ENCODE results near the gene DGCR2.
"Not testable (repeated sequence)": the region's sequence is repeated elsewhere in the genome, so short reads cannot be mapped to it uniquely, and the experiment has no call there.

Gene DGCR2

DNA sequence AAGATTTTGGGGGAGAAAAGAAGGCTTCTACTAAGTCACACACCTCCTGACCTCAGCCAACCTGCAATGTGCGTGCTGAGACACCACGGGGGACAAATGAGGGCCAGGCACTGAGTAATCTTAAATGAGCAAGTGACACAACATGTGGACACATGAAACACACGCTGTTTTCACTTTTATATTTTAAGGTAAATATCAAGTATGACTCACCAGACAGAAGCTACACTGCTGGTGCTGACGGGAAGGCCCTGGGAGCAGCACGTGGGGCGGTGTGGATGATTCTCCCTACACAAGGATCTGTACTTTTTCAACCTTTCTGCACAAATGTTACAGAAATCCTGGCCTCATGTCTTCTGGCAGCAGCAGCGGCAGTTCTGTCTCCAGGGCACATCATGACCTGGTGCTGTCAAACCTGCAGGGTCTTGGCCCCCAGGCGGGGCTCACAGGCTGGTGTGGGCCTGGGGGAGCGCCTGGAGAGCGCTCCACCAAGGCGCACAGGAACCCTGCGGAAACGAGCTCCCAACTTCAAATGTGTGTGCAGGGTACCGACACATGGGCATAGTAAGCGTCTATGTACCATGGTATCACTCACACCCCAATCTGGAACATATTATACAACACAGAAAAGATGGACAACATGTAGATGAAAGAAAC is 61.7 kb downstream of the DGCR2 start:
- no peak for DNase-seq (ENCODE audit: low spot score)

DNA sequence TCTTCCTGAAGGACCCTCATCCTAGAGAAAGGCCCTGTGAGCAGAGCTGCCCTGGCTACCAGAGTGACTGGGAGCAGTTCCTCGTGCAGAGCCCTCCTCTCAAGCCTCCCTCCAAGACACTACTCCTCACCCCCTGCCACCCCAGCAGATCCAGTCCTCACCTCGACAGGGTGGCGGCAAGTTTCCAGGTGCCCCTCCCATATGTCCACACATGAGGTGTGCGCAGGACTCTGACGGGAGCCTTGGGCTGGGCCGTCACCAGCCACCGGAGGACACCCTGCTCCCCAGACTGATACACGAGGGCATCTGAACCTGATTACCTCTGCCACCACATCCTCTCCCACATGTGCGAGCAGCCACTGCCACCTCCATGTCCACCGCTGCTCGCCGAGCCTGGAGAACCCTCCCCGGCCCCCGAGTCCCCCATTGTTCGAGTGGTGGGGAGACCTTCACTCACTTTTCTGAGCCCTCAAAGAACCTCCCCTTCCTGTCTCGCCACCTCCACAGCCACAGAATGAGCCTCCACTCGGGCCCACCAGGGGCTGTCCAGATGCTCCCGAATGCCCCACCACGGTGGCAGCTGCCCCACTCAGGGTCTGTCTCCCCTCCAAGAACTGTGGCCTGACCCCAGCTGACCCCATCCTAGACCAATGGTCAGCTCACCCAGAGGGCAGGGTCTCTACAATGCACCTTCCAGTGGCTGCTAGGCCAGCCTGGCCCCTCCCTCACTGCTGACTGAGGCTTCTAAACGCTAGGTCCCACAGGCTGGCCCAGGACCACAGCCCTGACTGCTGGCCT is 62.5 kb downstream of the DGCR2 start:
- no peak for DNase-seq (ENCODE audit: low spot score)

DNA sequence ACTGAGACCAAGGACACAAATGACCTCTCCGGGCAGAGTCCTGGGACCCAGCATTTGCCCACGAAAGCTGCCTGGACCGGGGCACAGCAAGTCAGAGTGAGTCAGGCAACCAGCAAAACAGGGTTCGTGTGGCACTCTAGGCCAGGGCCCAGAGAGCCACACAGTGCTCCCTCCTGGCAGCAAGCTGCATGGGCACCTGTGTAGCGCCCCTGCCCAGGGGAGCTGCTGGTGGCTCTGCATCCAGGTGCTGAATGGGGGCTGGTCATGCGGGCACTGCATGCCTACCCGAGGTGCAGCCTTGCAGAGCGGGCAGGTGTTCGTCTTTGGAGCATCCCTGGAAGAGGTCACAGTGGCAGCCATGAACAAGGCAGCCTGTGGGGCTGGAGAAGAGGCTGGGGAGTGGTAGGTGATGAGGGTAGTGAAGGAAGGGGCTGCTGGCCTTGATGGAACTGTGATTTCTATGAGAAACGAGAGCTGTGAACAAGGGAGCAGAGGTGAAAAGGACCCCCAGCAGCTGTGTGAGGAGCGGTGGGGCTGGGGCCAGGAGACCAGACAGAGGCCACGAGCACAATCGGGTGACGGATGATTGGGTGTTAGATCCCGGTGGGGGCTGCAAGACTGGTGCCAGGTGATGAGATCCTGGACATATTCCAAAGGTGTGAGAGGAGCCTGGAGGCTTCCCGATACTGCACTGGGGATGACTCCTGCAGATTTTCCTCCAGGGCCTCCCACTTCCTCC is 63.3 kb downstream of the DGCR2 start:
- DNase-seq (ENCODE audit: low spot score) = no peak

DNA sequence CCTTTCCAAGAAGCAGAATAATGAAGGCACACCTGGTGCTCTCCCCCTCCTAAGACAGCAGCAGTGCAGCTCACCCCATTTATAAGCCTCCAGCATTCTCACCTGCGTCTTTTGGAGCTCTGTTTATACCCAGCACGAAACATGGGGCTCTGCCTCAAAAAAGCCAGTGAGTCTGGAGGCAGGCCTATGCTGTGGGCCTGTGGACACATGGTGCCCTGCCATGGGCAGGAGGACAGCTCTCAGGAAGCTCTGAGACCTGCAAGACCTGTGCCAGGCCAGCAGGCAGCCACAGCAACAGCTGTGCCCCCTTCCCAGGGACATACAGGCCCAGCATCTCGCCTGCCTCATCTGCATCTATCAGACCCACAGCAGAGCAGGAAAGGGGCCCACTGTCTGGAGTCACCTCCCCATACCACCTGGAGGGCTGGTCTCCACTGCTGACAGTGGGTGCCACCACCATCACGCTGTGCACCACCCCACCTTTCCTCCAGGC is 64.2 kb downstream of the DGCR2 start:
- DNase-seq (ENCODE audit: low spot score) = no peak

DNA sequence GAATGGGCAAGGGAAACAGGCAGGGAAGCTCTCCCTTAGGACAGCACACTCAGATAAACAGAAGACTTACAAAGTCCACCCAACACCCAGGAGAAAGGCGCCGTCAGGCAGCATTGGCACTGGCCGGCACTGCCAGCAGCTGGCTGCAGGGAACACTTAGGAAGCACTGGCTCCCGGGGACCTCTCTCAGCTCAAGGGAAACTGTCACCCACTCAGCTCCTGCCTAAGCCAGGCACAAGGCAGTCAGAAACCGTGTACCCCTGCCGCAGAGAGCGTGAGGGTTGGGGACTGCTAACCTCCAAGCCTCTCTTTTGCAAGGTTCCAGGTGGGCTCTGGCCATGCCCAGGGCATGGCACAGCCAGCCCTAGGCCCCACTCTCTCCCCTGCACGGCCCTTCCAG is 64.7 kb downstream of the DGCR2 start:
- no peak for DNase-seq (ENCODE audit: low spot score)

DNA sequence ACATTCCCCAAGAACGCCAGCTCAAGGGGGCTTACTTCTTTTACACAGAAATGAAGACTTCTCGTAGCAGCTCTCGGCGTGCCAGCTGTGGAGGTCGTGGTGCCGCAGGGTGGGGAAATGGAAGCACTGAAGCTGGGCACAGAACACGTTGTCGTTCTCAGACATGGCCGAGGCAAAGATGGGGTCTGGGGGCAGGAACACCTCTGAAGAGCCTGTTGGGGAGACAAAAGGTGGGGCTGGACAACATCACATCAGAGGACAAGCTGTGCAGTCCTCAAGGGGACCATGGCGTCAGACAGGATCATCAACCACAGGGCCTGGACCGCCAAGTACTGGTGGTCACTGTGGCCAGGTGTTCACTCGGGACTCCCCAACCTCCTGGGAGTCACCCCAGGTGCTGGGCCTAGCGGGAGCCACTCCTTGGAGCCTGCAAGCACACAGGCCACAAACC is 65.2 kb downstream of the DGCR2 start:
- no peak for DNase-seq (ENCODE audit: low spot score)

DNA sequence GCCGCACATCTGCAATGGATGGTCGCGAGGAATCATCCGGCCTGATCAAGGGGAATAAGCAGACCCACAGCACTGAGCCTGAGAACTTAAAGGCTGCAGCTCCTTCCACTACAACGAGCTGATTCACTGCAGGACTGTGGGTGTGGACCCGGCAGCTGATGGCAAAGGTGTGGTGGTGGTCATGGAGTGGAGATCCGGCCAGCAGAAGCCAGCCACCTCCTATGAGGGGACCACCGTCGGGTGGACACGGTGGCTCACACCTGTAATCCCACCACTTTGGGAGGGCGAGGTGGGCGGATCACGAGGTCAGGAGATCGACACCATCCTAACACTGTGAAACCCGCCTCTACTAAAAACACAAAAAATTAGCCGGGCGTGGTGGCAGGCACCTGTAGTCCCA is 66.4 kb downstream of the DGCR2 start:
- DNase-seq (ENCODE audit: low spot score) = no peak

DNA sequence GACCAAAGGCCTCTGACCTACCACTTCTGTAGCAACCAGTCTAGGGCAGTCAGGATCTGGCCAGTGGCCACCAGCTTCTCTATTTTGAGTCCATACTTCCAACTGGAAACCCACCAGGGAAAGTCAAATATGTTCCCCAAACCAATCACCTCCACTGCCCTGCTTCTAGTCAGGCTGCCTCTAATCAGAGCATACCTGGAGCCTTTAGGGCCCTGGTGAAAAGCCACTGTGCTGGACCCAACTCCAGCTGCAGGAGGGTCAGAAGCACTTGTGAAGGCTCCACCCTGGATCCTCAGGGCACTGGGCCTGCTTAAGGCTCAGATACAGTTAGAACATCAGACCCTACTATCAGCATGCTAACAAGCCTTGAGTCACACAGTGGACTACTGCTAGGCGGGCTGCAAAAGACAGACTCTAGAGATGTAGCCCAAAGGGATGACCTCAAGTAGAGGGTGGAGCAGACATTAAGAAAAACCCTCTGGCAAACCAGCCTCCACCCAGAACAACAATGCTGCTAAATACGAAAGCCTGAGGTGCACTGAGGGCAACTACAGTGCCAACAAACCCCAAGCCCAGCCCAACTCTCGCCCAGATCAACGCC is 69.2 kb downstream of the DGCR2 start:
- no peak for DNase-seq (ENCODE audit: low spot score)

DNA sequence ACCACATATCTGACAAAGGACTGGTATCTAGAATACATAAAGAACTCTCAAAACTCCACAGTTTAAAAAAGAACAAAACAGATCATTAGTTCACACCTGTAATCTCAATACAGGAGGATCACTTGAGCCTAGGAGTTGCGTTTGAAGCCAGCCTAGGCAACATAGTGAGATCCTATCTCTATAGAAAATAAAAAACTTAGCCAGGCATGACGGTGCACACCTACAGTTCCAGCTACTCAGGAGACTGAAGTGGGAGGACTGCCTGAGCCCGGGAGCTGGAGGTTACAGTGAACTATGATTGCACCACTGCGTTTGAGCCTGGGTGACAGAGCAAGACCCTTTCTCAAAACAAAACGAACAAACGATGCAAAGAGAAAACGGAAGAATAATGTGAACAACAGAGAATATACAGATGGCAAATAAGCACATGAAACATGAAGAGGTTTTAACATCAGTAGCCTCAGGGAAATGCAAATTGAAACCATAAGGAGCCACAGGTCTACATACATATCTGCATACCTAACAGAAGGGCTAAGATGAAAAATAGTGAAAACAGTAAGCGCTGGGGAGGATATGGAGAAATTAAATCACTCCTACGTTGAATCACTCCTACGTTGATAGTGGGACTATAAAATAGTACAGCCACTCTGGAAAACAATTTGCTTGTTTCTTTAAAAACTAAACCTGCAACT is 70.7 kb downstream of the DGCR2 start:
- DNase-seq (ENCODE audit: low spot score) = no peak

DNA sequence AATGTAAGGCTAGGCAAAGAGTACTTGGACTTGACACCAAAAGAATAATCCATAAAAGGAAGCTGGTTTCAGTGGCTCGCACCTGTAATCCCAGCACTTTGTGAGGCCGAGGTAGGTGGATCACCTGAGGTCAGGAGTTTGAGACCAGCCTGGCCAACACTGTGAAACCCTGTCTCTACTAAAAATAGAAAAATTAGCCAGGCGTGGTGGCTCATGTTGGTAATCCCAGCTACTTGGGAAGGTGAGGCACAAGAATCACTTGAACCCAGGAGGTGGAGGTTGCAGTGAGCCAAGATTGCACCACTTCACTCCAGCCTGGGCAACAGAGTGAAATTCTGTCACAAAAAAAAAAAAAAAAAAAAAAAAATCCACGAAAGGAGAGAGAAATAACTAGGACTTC is 71.4 kb downstream of the DGCR2 start:
- not testable (repeated sequence) for DNase-seq (ENCODE audit: low spot score)

DNA sequence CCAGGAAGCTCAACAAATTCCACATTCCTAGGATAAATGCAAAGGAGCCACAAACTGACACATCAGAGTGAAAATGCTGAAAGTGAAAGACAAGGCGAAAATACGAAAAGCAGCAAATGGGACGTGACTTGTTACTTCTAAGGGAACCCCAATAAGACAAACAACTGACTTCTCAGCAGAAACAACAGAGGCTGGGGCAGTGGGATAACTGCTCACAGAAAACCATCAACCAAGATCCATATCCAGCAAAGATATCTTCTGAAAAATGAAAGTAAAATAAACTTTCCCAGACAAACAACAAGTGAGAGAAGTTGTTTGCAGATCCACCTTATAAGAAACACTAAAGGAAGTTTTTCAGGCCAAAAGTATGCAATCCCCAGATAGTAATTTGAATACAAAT is 72.1 kb downstream of the DGCR2 start:
- no peak for DNase-seq (ENCODE audit: low spot score)

DNA sequence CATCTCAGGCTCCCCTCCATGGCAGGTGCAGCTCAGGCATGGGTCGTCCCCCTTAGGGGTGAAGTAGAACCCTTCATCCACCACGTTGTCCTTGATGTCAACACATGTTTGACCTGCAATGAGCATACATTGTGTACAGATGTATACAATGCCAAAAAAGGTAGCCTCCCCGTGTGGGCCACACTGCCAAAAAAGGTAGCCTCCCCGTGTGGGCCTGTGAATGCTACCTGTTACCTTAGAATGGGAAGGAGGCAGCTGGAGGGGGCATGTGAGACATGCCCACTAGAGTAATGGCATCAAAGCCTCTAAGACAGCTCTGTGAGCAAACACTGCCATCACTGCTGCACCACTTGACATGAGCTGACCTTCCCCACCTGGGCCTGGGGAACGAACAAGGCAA is 73.7 kb downstream of the DGCR2 start:
- DNase-seq (ENCODE audit: low spot score) = no peak

DNA sequence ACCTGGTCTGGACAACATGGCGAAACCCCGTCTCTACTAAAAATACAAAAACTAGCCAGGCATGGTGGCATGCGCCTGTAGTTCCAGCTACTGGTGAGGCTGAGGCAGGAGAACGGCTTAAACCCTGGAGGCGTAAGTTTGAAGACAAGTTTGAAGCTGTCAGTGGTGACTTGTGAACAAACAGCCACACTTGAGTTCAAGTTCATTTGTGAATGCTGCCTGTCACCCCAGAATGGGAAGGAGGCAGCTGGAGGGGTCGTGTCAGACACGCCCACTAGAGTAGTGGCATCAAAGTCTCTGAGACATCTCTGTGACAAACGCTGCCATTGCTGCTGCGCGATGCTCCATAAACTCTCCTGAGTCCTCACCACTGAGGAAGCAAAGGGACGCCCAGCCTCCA is 74.2 kb downstream of the DGCR2 start:
- DNase-seq (ENCODE audit: low spot score) = no peak

DNA sequence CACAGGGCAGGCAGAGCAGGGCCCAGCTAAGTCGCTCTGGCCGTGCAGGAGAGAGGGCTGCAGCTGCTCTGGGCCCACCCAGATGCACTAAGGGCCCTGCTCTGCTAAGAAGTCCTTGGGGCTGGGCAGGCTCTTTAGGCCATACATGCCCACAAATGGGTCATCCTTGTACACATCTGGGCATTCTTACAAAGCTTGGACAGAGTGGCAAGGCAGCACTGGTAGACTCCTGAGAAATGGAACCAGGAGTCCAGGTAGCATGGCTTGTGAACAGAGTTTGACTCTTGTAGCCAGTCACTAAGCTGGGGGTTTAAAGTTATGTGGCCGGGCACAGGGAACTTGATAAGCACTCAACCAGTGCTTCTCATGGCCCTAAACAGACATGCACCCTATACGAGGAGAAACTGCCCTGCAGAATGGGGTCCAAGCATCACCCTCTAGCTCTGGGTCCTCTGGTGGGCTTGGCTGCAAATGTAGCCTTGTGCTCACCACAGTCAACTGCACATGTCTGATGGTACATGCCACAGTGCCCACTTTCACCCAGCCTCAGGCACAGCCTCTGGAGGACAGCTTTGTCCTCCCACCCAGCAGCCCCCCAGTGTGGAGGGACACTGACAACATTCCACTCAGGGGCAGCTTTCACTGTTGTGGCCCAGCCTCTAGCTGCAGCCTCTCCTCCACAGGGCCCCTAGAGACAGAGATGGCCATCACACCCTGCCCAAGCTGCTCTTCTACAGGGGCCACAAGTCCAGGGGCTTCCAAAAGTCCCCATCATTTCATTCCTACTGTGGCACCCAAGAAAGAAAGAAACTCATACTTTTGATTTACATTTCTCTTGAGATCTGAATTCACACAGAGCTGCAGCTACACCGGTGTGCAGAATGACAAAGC is 75.2 kb downstream of the DGCR2 start:
- DNase-seq (ENCODE audit: low spot score) = no peak

DNA sequence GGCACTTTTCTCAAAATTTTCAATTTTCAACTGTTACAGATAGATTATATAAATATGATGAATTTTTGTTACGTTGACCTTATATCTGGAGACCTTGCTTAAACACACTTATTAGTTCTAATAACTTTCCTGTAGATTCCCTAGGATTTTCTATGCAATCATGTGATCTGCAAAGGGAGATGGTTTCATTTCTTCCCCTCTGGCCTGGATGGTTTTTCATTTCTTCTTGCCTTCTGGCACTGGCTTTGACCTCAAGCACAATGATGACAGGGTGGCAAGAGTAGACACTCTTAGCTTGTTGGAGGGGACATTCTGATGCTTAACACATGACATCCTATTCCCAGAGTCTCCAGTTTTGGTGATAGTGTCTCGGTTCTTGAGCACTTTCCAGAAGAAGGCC is 75.9 kb downstream of the DGCR2 start:
- DNase-seq (ENCODE audit: low spot score) = no peak

DNA sequence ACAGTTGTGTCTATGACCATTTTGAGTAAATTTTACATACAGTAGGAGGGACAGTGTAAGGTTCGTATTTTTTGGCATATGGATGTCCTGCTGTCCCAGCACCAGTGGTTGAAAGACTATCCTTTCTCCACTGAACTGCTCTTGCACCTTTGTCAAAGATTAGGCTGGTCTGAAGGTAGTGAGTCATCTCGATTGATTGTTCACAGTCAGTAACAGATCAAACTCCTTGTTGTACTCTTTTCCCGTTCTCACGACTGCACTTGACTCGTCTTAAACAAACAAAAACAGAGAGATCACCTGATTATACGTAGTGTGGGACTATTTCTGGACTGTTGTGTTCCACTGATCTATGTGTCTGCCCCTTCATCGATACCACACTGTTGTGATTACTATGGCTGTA is 77.1 kb downstream of the DGCR2 start:
- no peak for DNase-seq (ENCODE audit: low spot score)

DNA sequence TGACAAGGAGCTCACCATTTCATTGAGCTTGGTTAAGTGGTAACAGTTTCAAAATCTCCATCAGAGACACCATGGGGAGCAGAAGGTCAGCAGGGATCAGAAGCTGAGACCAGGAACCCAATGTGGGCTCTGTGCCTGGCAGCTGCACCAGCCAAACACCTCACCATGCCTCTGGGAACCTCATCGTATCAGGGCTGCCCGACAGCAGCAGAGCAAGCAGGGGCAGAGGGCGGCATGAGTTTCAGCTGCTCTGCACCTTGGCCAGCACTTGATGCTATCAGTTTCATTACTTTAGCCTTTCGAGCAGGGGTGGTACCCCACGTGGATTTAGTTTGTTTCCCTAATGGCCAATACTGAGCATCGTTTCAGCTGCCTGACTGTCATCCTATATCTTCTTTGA is 77.8 kb downstream of the DGCR2 start:
- DNase-seq (ENCODE audit: low spot score) = no peak

DNA sequence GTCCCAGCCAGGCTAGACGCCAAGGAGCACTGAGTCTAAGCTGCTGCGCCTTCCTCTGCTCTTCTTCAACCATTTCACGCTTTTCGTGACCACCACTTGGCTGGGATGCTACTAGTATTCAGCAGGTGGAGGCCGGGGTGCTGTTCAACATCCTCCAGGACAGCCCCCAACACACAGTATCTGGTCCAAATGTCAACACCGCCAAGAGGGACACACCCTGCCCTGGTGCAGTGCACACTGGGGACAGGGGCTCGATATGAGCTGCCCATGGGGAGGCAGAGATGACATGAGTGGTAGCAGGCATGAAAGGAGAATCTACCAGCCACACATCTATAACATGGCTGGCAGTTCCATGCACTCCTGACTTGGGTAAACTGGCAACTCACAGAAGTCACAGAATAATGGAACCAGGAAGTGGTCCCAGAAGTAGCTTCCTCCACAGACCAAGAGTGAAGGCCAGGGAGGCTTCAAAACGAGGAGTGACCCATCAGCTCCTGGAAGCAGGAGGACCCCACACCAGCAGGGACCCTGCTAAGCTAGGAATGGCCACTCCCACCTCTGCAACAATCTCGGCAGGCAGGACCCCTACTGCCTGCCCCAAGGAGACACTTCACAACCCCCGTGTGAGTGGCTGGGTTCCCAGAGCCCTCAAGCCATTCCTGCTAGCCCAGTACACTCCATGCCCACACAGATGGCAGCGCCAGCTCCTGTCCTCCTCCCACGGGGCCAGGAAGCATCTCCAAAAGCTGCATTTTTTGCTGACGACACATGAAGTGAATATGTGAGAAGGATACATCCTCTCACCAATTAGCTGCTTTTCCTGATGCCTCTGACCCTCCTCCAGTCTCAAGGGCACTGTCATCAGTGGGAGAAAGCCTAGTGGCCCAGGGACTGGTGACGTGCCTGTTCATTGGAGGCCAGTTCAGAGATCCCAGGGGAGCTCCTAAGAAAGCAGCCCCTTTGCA is 78.8 kb downstream of the DGCR2 start:
- no peak for DNase-seq (ENCODE audit: low spot score)

DNA sequence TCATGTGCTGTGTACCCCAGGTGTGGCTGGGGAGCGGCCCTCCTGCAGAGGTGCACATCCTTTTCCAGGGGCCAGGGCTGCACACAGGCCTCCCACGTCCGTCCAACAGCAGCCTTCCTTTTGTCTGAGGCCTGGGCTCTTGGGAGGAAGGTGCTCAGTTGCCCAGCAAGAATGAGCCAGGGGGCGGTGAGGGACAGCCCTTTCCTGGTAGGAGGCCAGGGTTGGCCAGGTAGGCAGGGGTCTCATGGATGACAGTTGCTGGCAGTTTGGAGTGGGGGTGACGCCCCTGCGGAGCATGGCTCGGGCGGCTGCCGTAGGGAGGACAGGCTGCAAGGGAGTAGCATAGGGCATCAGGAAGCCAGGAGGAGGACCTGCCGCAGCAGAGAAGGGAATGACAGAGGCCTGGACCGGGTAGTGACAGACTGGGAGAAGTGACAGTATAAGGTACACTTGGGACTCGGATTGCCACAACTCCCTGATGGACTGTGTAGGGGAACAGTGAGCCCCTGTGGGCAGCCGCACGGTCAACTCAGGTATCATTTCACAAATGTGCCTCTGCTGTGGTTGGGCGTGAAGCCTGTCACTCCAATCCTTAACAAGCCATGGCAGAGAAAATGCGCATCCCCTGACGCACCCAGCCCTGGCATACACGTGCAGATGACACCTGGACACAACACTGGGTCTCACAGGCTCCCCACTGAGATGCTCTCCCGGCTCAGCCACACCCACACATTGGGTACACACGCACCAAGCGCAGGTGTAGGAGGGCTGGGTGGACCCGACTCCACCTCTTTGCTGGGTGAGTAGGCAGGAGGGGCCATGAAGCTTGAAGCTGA is 79.7 kb downstream of the DGCR2 start:
- DNase-seq (ENCODE audit: low spot score) = no peak

All from germinal center (tissue), 1 donor.